Spinal cord (tissue), 10 donors: Measurements from ENCODE around the gene RAB4A. TPM values are rescaled to one million over a fixed set of nuclear protein-coding genes. Genes with fewer than 3 reads are reported as not detected.

Experiments used
- DNase-seq, 6 donors: peaks; one replicate each; pipeline versions ENCODE4 v3.0.0 to v3.0.0-alpha.2; 2013 to 2015; ENCODE audit warnings: low spot score in 6 of 6, low read depth in 4 of 6
- H3K27ac ChIP-seq: one replicate; pipeline ENCODE4 v1.5.1; 2013; ENCODE audit warnings: low read depth, low read length, control low read depth
- H3K27me3 ChIP-seq: one replicate; pipeline ENCODE4 v1.6.1; 2013; ENCODE audit warnings: low read length; ENCODE audit not compliant: control insufficient read depth, insufficient read depth
- H3K36me3 ChIP-seq: one replicate; pipeline ENCODE4 v1.6.1; 2013; ENCODE audit warnings: low read length; ENCODE audit not compliant: control insufficient read depth, insufficient read depth
- H3K4me1 ChIP-seq: one replicate; pipeline ENCODE4 v1.6.1; 2013; ENCODE audit warnings: low read length; ENCODE audit not compliant: control insufficient read depth, insufficient read depth
- H3K4me3 ChIP-seq: one replicate; pipeline ENCODE4 v1.5.1; 2013; ENCODE audit warnings: low read depth, low read length, control low read depth
- H3K9me3 ChIP-seq: one replicate; pipeline ENCODE4 v1.6.1; 2013; ENCODE audit warnings: low read length; ENCODE audit not compliant: control insufficient read depth, insufficient read depth
- WGBS: methylation state at CpG from one replicate; pipeline ENCODE4 v1.1.5; 2013; ENCODE audit warnings: missing lambda C conversion rate; ENCODE audit not compliant: insufficient coverage; 5-methylcytosine and 5-hydroxymethylcytosine counted together
- long read RNA-seq, 4 donors: transcript quantifications; one replicate each; lab custom pipeline, GENCODE V29; 2026
- polyA plus RNA-seq, 2 donors: library from polyadenylated mRNA; unstranded; fragments of 120-200 nt; gene quantifications; one replicate each; pipeline ENCODE4 v1.2.1, GENCODE V29; 2013; ENCODE audit not compliant: insufficient read length in 2 of 2
- total RNA-seq, 2 donors: library from RNA; depleted of rRNA in 1 of 2; stranded (reverse); fragments of 120-200 nt in 1 of 2; fragments of >200 nt in 1 of 2; gene quantifications; one replicate each; pipeline versions ENCODE4 v1.2.3 to v1.2.4, GENCODE V29; 2013 to 2014
- donor health status: healthy.

The RAB4A gene, protein sequence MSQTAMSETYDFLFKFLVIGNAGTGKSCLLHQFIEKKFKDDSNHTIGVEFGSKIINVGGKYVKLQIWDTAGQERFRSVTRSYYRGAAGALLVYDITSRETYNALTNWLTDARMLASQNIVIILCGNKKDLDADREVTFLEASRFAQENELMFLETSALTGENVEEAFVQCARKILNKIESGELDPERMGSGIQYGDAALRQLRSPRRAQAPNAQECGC
- total RNA-seq (10 to 100 TPM; 42.6 to 44.8 TPM), polyA plus RNA-seq (10 to 100 TPM; 72.1 to 82.2 TPM)
- long read RNA-seq, donor 1, transcript RAB4A-201 (8 exons, 2,966 nt) = major isoform, 51 of 53 reads
- long read RNA-seq, donor 1, partial matches to known transcripts = 0 of 53 reads
- long read RNA-seq, donor 1, other reads (novel, unspliced or antisense) = 0 of 53 reads
- long read RNA-seq, donor 2, transcript RAB4A-201 (8 exons, 2,966 nt) = major isoform, 14 of 15 reads
- long read RNA-seq, donor 2, partial matches to known transcripts = 0 of 15 reads
- long read RNA-seq, donor 2, other reads (novel, unspliced or antisense) = 0 of 15 reads
- long read RNA-seq, donor 3, transcript RAB4A-201 (8 exons, 2,966 nt) = major isoform, 28 of 28 reads
- long read RNA-seq, donor 3, partial matches to known transcripts = 0 of 28 reads
- long read RNA-seq, donor 3, other reads (novel, unspliced or antisense) = 0 of 28 reads
- long read RNA-seq, donor 4, transcript RAB4A-201 (8 exons, 2,966 nt) = major isoform, 37 of 43 reads
- long read RNA-seq, donor 4, partial matches to known transcripts = 0 of 43 reads
- long read RNA-seq, donor 4, other reads (novel, unspliced or antisense) = 6 of 43 reads

DNA sequence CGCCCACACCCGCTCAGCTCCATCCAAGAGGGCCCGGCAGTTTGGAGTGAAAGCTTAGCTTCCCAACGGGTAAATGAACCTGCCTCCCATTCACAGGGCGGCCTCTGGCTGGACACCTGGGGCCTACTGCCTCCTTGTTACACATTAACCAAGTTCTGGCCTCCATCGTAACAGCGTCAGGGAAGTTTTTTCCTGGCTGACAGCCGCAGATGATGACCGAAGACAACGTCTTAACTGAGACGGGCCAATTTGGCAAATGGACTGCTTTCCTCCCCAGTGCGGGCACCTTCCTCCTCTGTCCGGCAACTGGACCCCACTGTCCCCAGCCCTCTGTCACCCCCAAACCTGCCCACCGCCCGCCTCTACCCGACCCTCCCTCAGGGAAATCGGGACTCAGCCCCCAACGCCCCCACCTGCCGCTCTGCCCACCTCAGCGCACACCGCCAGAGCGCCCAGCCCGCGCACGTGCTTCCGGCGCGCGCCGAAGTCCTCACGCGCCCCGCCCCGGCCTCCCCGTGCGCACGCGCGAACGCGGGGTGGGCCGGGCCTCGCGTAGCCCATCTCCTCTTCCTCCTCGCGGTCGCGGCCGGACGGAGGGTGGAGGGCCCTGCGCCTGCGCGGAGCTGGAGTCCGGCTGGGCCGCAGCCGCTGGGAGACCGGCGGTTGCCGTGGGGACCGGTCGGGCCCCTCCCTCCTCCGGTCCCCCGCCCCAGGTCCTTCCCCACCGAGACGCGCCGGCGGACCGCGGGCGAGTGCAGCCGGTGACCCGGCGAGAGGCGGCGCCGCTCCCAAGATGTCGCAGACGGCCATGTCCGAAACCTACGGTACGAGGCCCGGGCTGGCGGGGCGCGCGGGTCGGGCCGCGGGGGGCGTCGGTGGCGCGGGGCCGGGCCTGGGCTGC lies at the start of gene RAB4A:
Gene RAB4A (plus strand): TSS at position 565 of the 901 bp plus-strand sequence. CDS start 229 bp downstream, at position 794.
- H3K9me3 ChIP-seq = no peaks in the 10 kb centered on the region
- peak within 1 kb of the TSS; percentile 78 for H3K27ac ChIP-seq
- DNase-seq = peak in 5 of 6 donors; percentile 75 to 96 (median 86)
- H3K36me3 ChIP-seq = no peaks in the 10 kb centered on the region
- H3K4me3 ChIP-seq = peak within 1 kb of the TSS; percentile 63
- H3K4me1 ChIP-seq = peaks cover 19% of the 10 kb centered on the region
- WGBS = 6% methylated on average over 95 of the region's 95 CpGs
- H3K27me3 ChIP-seq = no peaks in the 10 kb centered on the region

DNA sequence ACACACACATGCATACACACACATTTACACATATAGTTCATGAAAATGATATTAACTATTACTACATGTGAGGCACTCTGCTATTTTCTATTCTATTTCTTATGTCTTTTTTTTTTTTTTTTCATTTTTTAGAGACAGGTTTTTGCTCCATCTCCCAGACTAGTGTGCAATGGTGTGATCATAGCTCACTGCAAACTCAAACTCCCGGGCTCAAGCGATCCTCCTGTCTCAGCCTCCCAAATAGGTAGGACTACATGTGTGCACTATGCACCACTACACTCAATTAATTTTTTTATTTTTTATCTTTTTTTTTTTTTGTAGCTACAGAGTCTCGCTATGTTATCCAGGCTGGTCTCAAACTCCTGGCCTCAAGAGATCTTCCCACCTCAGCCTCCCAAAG lies 48.8 kb upstream of the RAB4A start:
- no peaks in the 10 kb centered on the region for H3K27me3 ChIP-seq
- no peaks in the 10 kb centered on the region for H3K9me3 ChIP-seq
- no peak for DNase-seq
- H3K4me3 ChIP-seq = no peak overlapping the region
- H3K4me1 ChIP-seq = peaks cover 3% of the 10 kb centered on the region
- no peak overlapping the region for H3K27ac ChIP-seq
- no peaks in the 10 kb centered on the region for H3K36me3 ChIP-seq
- no CpG with 5 or more reads among the region's 3 CpGs for WGBS

DNA sequence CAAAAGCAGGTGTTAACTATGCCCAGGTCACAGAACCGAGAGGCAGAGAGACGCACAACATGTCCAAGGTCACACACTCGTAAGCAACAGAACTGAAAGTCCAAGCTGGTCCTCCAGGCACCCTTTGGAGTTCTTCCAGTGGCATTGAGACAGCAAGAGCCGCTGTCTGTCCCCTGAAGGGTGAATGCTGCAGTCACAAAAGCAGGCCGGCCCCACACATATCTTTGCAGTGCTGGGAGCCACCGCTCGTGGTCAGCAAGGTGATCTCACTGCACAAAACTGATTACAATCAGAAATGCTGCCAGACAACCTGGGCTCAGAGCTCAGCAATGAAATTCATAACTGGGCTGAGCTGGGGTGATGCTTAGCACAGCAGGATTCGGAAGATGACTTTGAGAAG lies 47.4 kb upstream of the RAB4A start:
- Histone ChIP-seq H3K36me3 (no peaks in the 10 kb centered on the region), H3K27ac (peak overlapping the region; percentile 5), H3K4me3 (no peak overlapping the region), H3K9me3 (no peaks in the 10 kb centered on the region), H3K4me1 (peaks cover 8% of the 10 kb centered on the region), H3K27me3 (no peaks in the 10 kb centered on the region)
- WGBS = 63% methylated on average over 8 of the region's 8 CpGs
- peak in 1 of 6 donors; percentile 51 for DNase-seq

DNA sequence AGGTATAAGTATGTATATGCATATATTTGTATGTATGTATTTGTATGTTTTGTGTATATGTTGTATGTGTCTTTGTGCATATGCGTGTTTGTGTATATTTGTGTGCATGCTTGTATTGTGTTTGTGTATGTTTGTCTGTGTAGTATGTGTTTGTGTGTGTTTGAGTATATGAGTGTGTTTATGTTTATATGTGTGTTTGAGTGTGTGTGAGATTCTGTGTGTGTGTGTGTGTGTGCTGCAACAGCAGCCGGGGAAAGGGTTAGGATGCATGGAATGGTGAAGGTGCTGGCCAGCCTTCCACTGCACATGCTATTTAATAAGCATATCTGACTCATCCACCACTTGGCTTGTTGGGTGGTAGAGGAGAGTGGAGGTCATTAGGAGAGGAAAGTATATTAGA lies 46.6 kb upstream of the RAB4A start:
- H3K4me1 ChIP-seq = peaks cover 13% of the 10 kb centered on the region
- H3K36me3 ChIP-seq = no peaks in the 10 kb centered on the region
- no peaks in the 10 kb centered on the region for H3K9me3 ChIP-seq
- 100% methylated on average over 1 of the region's 2 CpGs for WGBS
- no peaks in the 10 kb centered on the region for H3K27me3 ChIP-seq
- DNase-seq = no peak
- no peak overlapping the region for H3K4me3 ChIP-seq
- no peak overlapping the region for H3K27ac ChIP-seq

DNA sequence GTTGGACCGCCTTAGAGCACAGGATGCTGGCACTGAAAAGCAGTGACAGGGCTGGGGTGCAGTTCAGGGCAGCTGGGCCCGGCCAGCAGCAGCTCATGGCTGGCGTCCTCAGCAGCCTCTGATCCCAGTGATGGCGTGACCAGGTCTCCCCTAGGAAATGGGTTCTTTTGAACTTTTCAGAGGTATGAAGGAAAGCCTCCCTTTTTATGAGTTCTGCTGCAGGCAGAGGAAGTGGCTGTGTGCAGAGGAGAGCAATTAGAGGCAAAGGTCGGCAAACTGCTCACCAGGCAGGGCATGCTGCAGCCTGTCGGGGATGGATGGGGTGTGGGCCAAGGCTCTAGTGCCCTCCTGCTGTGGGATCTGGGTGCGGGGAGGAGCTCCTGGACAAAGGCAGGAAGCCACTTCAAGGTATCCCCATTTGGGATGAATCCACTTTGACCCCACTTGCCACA lies 45.6 kb upstream of the RAB4A start:
- no peak for DNase-seq
- 83% methylated on average over 6 of the region's 7 CpGs for WGBS
- Histone ChIP-seq H3K36me3 (no peaks in the 10 kb centered on the region), H3K4me3 (no peak overlapping the region), H3K9me3 (no peaks in the 10 kb centered on the region), H3K27me3 (no peaks in the 10 kb centered on the region), H3K27ac (no peak overlapping the region), H3K4me1 (peaks cover 24% of the 10 kb centered on the region)

DNA sequence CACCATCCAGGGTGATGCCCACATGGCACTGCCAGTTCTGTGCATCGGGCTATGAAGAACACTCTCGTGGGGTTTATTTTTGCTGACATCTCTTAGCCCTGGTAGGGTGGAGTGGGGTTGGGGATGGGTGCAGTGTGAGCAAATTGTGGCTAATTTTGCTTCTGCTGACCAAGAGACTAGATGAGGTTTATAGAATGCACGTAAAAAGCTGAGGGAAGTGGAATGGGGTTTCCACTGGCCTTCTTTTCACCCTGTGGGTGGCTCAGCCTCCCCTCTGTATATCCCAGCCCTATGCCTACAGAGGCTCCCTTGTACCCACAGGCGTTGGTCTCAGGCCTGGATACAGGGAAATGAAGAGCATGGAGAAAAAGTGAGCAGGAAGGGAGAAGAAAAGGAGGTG lies 44.1 kb upstream of the RAB4A start:
- H3K36me3 ChIP-seq = no peaks in the 10 kb centered on the region
- H3K4me3 ChIP-seq = no peak overlapping the region
- no peaks in the 10 kb centered on the region for H3K27me3 ChIP-seq
- no peak for DNase-seq
- H3K9me3 ChIP-seq = no peaks in the 10 kb centered on the region
- no peak overlapping the region for H3K27ac ChIP-seq
- no CpG with 5 or more reads among the region's 4 CpGs for WGBS
- peaks cover 32% of the 10 kb centered on the region for H3K4me1 ChIP-seq

DNA sequence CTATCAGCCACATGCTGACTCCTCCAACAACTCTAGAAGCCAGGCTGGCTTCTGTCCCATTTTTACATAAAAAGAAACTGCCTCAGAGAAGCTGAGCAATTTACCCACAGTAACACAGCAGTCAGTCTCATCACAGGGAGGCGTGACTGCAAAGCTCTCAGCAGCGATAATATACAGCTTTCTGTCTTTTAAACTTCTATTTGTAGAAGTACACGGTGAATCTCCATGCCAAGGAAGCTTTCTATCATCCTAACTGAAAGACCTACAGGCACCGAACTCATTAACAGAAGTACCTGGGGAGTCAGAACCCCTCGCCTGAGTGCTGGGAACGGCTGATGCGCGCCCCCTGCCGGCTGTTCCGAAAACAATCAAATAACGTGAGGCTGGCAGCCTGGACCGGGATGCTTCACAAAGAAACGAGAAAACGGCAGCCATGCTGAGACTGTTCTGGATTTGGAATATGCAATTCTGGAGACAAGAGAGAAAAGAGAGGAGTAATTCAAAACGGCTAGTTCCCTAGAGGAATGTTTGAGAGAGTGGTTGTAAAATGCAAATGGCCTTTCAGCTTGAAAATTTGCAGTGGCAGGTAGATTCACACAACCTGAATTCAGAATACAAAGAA lies 43.5 kb upstream of the RAB4A start:
- whole genome bisulfite sequencing = 8% methylated on average over 15 of the region's 15 CpGs
- Histone ChIP-seq H3K4me3 (no peak overlapping the region), H3K27ac (no peak overlapping the region), H3K9me3 (no peaks in the 10 kb centered on the region), H3K36me3 (no peaks in the 10 kb centered on the region), H3K27me3 (no peaks in the 10 kb centered on the region), H3K4me1 (peaks cover 35% of the 10 kb centered on the region)
- peak in 5 of 6 donors; percentile 77 to 98 (median 85) for DNase-seq

DNA sequence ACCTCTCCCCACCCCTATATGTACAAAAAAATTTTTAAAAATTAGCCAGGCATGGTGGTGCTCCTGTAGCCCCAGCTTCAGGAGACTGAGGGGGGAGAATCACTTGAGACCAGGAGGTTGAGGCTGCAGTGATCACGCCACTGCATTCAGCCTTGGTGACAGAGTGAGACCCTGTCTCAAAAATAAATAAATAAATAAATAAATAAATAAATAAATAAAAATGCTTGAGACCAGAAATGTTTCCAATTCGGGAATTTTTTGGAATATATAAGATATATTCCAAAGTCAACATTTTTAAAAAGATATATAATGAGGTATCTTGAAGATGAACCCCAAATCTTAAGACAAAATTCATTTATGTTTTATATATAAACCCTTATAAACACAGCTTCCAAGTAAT lies 42.4 kb upstream of the RAB4A start:
- no peak overlapping the region for H3K4me3 ChIP-seq
- H3K27me3 ChIP-seq = no peaks in the 10 kb centered on the region
- H3K9me3 ChIP-seq = no peaks in the 10 kb centered on the region
- H3K36me3 ChIP-seq = no peaks in the 10 kb centered on the region
- no peak for DNase-seq
- H3K4me1 ChIP-seq = peaks cover 35% of the 10 kb centered on the region
- no peak overlapping the region for H3K27ac ChIP-seq
- no CpG with 5 or more reads among the region's 2 CpGs for WGBS
